Fibroblast of peridontal ligament (primary cell): ENCODE results near the gene VPS9D1.

Experiments
- DNase-seq: peaks from one replicate; pipeline ENCODE4 v3.0.0-alpha.2; 2010; ENCODE audit errors: extremely low read depth

VPS9D1 gene, protein sequence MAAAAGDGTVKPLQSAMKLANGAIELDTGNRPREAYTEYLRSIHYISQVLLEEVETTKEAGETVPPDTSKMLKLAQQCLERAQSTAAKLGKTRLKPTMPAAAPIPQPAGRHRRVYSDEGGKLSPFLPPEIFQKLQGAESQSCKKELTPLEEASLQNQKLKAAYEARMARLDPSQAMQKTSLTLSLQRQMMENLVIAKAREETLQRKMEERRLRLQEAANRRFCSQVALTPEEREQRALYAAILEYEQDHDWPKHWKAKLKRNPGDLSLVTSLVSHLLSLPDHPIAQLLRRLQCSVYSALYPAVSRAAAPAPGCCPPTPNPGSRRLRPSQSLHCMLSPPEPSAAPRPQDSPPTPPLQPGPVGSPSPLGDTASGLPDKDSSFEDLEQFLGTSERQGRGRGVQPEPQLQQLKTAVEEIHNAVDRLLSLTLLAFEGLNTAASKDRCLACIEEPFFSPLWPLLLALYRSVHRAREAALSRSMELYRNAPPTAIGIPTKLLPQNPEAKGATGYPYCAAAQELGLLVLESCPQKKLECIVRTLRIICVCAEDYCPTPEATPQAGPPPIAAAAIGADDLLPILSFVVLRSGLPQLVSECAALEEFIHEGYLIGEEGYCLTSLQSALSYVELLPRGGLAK

DNA sequence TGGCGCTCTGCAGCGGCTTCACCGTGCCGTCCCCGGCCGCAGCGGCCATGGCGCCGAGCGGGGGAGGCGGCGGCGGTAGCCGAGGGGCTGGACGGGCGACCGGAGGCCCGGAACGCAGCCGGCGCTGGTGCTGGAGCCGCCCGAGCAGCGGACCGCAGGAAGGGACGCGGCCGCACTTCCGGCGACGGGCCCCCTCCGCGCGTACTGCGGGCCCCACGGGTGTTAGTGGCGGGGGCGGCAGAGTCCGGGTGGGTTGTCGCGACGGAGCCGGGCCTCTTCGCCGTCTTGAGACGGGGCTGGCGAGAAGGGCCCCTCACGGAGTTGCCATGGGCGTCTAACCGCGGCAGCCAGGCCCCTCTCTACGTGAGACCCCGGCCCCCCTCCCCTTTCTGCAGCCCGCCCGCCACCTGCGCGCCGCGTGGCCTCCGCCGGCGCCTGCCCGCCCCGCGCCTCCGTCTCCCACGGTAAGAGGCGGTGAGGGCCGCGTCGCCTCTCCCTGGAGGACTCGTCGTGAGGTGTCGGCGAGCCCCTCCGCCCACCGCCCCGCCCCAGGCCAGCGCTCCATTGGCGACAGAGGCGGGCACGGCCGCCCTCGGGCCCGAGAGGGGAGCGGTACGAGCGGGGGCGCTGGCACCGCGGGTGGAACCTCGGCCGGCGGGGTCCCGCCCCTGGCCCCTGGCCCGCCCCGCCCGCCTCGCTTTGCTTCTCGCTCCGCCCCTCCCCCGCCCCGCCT, at the start of gene VPS9D1, which contains the start of gene ZNF276:
Gene VPS9D1, minus strand, starts transcription at position 86 of the 733 bp plus-strand sequence. Its CDS starts 37 bp downstream, at position 49.
Gene ZNF276, plus strand, starts transcription at position 725 of the 733 bp plus-strand sequence. CDS start 104 bp downstream, outside the sequence.
- DNase-seq = peak; percentile 63

DNA sequence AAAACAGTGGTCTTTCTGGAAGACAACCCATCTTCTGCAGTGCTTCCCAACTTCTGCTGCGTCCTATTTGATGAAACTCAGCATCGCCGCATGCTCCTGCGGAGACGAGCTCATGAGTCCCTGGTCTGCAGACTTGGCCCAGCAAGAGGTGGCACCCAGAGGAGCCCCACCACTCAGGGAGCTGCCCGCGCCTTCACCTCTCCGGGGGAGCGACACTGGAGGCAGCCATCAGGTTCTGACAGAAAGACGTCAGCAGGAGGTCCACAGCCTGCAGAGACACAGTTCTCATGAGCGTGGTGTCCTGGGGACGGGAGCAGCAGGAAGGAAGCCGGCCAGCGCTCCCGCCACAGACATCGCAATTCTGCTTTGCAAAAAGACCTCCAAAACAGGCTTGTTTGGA, 49.7 kb upstream of the VPS9D1 start:
- DNase-seq = no peak

DNA sequence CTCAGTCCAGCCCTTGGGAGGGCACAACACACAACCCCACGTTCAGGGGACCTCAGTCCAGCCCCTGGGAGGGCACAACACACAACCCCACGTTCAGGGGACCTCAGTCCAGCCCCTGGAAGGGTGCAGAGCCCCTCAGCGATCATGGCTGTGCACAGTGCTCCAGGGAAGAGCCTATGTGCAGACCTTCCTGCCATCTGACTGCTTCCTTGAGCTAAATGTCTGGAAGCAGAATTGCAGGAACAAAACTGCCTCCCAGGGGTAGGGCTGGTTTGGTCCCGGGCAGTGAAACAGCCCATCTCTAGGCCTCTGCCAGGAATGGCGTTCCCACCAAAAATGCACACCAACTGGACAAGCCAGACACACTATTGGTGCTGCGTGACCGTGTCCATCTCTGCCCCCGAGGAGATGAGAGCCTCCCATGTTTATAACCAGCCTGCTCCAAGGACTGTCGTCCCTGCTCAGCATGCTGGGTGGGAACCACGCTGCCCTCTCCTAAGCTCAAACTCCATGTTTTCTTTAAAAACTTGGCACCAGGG, 44.7 kb upstream of the VPS9D1 start:
- no peak for DNase-seq

DNA sequence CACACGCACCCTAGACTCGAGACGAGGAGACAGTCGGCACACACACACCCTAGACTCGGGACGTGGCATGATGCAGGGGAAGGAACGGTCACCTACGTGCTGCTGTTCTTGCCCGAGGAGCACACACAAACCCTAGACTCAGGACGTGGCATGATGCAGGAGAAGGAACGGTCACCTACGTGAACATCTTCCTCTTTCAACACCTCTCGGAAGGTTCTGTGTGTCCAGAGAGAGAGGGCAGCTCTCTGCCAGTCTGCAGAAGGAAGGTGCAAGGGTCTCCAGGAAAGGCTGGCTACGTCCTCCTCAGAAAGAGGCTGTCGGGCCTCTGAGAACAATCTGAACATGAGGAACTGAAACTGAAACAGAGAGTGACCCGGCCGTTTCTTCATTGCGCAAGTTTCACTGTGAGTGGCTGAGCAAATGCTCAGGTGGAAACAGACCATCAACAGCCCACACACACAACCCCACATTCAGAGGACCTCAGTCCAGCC, 44.1 kb upstream of the VPS9D1 start:
- peak; percentile 23 for DNase-seq

DNA sequence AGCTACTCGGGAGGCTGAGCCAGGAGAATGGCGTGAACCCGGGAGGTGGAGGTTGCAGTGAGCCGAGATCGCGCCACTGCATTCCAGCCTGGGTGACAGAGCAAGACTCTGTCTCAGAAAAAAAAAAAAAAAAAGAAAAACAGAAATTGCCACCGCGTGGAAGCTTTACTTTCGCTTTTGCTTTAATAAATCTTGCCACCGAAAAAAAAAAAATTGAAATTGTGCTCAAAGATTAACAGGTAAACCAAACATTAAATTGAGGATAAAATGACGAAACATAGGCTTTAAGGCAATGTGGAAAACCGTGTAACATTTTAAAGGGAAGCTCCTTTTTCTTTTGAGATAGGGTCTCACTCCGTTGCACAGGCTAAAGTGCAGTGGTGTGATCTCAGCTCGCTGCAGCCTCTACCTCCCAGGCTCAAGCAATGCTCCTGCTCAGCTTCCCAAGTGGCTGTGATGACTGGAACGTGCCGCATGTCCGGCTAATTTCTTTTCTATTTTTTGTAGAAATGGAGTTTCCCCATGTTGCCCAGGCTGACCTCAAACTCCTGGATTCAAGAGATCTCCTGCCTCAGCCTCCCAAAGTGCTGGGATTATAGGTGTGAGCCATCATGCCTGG, 40.7 kb upstream of the VPS9D1 start:
- no peak for DNase-seq

DNA sequence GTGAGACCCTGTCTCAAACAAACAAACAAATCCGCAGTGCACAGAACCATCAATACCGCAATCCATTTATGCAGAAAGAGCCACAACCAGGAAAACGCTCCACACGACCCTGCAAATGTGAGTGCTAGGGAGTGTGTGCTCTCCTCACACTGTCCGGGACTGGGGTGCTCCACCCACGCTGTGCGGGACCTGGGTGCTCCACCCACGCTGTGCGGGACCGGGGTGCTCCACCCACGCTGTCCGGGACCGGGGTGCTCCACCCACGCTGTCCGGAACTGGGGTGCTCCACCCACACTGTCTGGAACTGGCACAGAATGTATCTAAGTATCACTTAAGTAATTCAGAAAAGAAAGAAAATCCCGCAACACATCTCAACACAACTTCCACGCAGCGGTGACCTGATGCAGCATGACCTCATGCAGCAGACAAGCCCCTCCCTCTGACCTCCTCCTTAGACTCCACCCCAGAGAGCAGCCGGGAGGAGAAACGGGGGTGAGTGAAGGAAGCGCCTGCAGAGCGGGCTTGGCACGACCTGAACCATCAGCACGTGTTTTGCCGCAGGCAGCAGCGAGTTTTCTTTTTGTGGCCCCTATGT, 39.1 kb upstream of the VPS9D1 start:
- no peak for DNase-seq

DNA sequence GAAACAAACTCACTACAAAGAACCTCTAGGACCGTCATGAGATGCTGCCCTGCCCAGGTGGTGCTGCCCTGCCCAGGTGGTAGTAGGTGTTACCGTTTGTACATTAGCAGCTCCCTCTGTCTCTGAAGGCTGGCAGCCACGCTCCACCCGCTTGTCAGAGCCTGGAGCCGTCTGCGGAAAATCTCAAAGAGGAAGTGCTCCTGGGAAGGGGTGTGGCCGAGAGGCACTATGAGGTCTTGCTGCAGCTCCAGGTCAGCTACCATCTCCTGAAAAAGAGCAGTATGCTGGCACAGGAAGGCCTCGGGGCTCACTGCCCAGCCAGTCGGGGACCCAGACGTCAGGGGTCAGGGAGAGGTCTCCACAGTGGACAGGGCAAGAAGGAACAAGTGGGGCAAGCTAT, 28.9 kb upstream of the VPS9D1 start:
- no peak for DNase-seq

DNA sequence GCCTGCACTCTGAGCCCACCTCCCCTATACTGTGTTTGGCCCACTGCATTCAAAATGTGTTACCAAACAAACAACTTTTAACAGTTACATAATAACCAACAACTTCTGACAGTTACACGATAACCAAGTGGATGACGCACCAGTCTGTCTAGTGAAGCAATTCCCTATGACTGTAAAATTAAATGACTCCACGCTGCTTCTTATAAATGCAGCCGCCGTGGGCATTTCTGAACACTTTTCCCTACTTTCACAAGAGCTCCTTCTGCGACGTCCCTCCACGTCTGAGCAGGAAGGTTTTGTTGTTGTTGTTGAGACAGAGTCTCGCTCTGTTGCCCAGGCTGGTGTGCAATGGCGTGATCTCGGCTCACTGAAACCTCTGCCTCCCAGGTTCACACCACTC, 28.2 kb upstream of the VPS9D1 start:
- no peak for DNase-seq

DNA sequence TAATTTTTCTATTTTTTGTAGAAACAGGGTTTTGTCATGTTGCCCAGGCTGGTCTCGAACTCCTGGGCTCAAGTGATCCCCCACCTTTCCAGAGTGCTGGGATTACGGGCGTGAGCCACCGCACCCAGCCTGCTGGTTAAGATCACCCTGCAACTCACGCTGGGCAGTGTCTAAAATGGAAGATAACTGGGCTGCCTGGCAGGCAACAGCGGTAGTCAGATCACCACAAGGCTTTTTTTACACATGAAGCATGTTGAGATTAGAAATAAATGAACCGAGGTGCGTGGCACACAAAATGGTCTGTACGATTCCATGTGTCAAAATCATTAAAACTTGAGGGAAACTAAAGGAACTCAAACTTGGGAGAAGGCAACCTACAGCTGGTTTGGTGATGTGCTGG, 27.4 kb upstream of the VPS9D1 start:
- no peak for DNase-seq

DNA sequence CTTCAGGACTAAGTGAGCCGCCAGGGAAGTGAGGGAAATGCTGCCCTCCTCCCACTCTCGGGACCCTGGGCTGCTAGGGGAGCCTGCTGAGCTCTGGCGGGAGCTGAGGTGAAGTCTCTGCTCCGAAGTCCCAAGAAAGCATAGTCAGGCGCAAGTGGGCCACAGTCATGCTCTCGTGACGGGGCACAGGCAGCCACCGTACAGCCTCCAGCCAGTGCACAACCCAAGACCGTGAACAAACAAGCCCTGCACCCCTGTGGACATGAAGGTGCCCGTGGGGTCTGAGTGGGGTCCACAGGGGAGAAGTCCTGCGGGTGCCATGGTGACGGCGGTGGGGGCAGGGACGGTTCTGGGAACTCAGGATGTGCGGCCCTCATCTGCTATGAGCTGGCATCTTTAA, 25.3 kb upstream of the VPS9D1 start:
- no peak for DNase-seq

DNA sequence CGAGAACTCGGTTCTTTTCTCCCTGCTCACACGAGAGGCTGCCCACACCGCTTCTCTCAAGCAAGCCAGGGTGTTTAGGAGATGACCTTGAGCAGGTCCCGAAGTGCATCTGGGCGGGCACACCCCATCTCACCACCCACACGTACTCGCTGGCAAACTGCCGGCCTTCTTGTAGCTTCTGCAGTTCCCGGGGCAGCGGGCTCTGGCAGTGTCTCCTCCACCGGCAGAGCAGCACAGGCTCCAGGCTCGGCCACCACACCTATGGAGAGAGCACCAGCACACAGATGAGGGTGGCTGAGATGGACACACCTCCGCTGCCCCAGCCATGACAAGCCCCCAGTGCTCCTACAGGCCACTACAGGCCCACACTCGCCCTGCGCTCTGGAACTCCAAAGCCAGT, 24.1 kb upstream of the VPS9D1 start:
- no peak for DNase-seq

DNA sequence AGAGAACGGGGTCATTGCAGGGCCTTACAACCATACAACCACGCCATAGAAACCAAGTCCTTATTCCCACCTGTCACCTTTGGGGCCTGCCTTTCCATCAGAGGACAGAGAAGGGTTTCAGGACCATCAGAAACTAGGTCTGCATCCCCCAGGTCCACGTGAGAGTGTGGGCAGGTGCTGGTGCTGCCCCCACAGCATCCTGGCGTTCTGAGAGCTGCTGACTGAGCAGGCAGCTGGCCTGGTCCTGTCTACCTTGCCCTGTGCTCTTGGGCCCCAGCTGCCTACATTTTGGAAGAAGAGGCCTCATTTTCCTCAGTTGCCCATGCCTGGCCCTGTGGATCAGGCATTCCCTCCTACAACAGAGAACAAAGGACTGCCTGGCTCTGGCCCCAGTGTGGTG, 22.2 kb upstream of the VPS9D1 start:
- no peak for DNase-seq

DNA sequence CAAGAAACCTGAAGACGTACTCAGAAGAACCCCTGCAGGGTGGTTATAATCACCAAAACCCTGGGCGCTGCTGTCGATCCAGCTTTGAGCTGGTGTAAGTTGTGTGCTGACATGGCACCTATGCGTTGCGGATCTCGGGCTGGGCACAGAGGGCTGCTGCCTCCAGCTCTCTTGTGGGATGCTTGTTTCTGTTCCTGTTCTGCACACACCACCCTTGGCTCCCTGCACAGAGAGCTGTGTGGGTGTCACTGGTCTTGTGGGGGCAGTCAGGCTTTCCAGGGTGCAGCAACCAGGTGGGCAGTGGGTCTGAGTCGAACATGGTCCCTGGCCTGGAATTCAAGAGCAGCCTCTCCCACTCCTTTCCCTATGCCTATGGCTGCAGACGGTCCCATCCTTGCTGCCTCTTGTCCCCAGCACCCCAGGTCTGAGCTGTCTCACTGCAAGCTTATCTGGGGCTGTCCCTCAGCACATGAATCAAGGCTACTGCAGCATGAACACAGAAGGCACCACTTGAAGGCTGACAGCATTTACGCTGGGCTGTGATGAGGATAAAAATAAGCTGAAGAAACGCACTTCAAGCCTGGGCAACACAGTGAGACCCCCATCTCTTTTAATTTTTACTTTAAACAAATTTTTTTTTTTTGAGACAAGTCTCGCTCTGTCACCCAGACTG, 20.8 kb upstream of the VPS9D1 start:
- no peak for DNase-seq

DNA sequence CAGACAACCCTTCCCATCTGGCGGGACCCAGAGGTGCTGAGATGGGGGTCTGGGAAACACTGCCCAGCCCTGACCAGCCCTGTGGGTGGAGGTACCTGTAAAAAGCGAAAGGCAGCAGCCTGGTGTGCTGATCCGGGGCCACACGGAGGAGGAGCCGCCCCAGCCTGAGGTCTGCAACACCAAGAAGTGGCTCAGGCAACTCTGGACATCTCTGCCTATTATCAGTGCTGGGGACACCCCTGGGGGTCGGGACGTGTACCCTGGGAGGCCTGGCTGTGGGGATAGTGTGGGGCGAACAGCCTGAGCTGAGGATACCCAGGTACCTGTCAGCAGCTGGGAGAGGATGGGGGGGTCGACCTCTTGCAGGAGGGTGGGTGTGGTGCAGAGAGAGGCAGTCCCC, 18.7 kb upstream of the VPS9D1 start:
- no peak for DNase-seq

DNA sequence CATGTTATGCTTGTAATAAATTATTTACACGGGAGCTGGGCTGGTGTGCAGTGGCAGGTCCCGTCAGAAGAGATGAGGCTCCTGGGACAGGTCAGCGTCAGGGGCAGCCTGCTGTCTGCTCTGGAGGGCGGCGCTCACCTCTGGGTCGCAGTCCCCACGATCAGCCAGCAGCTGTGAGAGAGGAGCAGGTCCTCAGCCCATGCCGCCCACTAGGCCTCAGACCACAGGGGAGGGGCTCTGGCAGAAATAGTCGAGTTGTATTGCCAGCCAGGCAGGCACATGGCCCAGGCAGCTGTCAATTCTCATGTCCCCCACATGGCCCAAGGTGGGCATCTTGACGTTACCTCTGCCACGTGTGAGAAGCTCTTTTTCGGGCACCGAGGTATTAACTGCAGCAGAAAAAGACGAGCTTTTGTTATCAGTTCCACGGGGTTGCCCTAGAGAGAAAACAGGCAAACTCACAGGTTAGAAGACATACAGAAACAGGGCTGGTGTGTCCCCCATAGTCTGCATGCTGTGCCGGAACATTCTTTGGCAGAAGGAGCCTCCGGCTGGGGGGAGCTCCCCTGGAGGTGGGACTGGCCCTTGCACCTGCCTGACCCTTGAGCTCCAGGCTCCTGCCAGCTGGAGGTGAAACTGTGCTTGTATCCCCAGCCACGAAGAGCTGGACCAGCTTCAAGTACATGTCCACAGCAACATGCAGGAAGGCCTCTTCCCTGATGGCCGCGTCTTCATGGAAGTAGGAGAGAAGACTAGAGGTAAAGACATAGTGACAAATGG, 18.0 kb upstream of the VPS9D1 start:
- no peak for DNase-seq

DNA sequence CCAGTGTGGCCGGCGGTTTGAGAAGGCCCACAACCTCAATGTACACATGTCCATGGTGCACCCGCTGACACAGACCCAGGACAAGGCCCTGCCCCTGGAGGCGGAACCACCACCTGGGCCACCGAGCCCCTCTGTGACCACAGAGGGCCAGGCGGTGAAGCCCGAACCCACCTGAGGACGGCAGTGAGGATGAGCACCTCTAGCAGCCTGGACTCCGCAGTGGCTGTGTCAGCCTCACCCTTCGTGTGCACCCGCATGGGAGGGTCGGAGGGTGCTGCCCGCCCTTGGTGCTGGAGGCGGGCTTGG, 17.3 kb upstream of the VPS9D1 start:
- DNase-seq = no peak

DNA sequence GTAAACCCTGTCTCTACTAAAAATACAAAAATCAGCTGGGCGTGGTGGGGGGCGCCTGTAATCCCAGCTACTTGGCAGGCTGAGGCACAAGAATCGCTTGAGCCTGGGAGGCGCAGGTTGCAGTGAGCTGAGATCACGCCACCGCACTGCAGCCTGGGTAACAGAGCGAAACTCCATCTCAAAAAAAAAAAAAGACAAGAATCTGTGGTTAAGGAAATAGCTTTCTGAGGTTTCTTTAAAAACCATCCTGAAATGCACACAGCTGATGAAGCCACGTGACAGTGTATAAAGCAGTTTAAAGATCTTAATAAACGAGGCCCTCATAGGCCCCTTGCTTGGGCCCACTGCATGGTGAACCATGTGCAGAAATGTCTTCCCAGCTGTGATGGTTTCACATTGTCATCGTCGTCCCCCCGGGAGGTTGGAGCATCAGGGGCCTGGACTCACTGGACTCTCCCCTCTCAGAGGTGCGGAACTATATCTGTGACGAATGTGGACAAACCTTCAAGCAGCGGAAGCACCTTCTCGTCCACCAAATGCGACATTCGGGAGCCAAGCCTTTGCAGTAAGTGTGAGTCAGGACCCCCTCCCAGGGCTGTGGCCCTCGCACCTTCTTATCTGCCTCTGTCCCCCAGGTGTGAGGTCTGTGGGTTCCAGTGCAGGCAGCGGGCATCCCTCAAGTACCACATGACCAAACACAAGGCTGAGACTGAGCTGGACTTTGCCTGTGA, 16.8 kb upstream of the VPS9D1 start:
- DNase-seq = no peak

DNA sequence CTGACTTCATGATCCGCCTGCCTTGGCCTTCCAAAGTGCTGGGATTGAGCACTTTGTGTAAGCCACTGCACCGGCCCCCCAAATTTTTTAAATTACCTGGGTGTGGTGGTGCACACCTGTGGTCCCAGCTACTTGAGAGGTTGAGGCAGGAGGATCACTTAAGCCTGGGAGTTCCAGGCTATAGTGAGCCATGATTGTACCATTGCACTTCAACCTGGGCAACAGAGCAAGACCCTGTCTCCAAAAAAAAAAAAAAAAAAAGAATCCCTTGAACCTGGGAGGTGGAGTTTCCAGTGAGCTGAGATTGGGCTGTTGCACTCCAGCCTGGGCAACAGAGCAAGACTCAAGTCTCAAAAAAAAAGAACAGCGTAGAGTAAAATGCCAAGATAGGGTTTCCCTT, 15.9 kb upstream of the VPS9D1 start:
- no peak for DNase-seq

DNA sequence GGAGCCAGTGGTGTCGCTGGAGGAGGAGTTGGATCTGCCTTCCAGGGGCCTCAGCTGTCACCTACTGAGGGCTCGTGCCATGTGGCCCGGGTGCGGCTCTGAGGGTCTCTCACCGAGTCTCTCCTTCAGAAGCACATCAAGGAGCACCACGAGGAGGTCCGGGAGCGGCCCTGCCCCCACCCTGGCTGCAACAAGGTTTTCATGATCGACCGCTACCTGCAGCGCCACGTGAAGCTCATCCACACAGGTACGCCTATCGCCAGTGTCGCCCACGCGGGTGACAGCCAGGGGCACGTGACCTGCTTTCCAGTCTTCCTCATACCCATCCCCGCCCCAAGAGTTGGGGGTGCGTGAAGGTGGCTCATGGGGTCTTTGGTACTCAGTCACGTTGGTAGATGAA, 13.1 kb upstream of the VPS9D1 start:
- no peak for DNase-seq

DNA sequence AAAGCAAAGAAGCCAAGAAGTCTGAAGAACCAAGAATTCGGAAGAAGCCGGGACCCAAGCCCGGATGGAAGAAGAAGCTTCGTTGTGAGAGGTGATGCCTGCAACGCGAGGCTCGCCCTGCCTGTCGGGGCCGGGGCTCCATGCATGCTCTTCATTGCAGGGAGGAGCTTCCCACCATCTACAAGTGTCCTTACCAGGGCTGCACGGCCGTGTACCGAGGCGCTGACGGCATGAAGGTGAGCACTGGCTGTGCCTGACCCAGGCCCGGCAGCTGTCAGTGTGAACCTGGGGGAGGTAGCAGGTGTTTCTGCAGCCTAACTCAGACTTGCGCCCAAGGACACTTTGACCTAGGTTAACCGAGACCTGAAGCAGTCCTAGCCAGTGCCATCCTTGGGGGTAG, 12.6 kb upstream of the VPS9D1 start:
- DNase-seq = no peak
